OCI-LY7 (cell line): ENCODE data around the gene TRIM58.

Experiments used
- CTCF ChIP-seq: fragments of 200-600 bp; sonication (generic); conservative IDR thresholded peaks from 2 replicates; pipeline ENCODE4 v1.5.1; 2014; ENCODE audit warnings: mild to moderate bottlenecking, antibody characterized with exemption, low read length, moderate library complexity, mixed read lengths
- EZH2phosphoT487 ChIP-seq: fragments of 200-600 bp; sonication (generic); IDR thresholded peaks from 2 replicates; pipeline ENCODE4 v1.6.1; 2018; ENCODE audit warnings: low read depth, borderline replicate concordance, mild to moderate bottlenecking, mixed run types, antibody characterized with exemption, low read length, moderate library complexity, mixed read lengths

DNA sequence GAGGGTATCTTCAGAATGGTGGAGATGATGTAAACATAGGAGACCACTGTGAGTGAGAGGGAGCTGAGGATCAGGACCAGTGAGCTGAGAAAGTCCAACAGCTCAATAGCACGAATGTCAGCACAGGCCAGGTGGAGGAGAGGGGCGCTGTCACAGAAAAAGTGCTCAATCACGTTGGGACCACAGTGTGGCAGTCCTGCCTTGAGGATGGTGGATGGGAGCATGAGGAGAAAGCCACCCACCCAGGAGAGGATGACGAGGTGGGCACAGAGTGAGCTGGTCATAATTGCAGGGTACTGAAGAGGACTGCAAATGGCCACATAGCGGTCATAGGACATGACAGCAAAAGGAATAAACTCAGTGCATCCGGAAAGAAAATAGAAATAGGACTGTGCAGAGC lies 23.4 kb upstream of the TRIM58 start:
- TF ChIP-seq CTCF (no peak), EZH2phosphoT487 (no peak)
